ENCODE data around the gene TMC1. TPM values are rescaled to one million over a fixed set of nuclear protein-coding genes. Genes with fewer than 3 reads are reported as not detected.
A peak's percentile ranks its signal among the peaks of the same experiment; 100 is the strongest.
"Not testable (repeated sequence)": the region's sequence is repeated elsewhere in the genome, so short reads cannot be mapped to it uniquely, and the experiment has no call there.

TMC1 gene
- total RNA-seq, 4 donors from 2014 or later: 0.12 to 0.56 (median 0.13) TPM; not detected in 1

DNA sequence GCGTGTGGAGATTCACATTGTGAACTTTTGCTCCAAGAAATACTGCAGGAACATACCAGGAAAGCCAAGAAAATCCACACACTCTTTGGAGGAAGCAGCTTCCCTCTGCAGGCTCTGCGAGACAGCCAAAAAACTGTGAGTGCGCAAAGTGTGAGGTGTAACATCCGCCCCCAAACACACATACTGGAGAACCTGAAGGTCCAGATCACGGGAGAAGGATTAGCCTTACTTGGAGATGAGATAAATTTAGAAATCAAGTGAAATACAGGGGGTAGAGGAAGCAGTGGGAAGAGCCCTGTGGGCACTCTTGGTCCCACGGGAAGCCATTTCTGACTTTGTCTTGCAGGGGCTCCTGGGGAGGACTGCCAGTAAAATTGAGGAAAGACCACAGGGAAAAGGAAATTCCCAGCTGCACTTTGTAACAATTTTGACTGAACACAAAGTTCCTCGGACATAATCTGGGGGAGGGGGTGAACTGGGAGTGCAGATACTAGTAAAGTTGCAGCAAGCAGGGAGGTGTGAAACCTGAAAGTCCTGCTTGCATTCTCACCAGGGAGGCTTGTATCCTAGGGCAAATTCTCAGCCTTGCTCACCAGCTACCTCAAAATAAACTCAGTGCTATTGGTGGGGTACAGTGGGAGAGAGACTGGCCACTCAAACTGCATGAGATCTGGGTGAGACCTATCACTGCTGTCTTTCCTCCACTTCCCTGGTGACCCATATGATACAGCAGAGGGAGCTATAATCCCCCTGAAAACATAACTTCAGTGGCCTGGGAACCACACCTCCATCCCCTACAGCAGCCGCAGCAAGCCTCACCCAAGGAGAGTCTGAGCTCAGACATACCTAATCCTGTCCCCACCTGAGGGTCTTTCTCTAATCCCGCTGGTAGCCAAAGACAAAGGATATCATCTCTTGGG lies 322.4 kb downstream of the TMC1 start:
- DNase-seq (ENCODE audit: low spot score): no peak
- no peak for ATAC-seq (ENCODE audit: low FRiP score)
- TF ChIP-seq, protein P1, sequence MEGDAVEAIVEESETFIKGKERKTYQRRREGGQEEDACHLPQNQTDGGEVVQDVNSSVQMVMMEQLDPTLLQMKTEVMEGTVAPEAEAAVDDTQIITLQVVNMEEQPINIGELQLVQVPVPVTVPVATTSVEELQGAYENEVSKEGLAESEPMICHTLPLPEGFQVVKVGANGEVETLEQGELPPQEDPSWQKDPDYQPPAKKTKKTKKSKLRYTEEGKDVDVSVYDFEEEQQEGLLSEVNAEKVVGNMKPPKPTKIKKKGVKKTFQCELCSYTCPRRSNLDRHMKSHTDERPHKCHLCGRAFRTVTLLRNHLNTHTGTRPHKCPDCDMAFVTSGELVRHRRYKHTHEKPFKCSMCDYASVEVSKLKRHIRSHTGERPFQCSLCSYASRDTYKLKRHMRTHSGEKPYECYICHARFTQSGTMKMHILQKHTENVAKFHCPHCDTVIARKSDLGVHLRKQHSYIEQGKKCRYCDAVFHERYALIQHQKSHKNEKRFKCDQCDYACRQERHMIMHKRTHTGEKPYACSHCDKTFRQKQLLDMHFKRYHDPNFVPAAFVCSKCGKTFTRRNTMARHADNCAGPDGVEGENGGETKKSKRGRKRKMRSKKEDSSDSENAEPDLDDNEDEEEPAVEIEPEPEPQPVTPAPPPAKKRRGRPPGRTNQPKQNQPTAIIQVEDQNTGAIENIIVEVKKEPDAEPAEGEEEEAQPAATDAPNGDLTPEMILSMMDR (IDR thresholded peaks at IDR 0.05): no peak

DNA sequence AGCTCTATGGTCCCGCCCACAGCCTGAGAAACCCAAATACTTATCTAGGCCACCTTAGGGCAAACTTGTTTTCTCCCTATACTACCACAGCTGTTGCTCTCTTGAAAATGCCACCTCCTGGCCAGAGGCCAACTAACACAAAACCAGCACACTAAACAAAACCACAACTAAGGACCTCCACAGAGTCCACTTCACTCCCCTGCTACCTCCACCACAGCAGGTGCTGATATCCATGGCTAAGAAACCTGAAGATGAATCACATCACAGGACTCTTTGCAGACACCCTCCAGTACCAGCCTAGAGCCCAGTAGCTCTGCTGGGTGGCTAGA lies 323.0 kb downstream of the TMC1 start:
- DNase-seq (ENCODE audit: low spot score) (no peak), ATAC-seq (ENCODE audit: low FRiP score) (no peak)
- TF ChIP-seq, protein P1 (IDR thresholded peaks at IDR 0.05): no peak

DNA sequence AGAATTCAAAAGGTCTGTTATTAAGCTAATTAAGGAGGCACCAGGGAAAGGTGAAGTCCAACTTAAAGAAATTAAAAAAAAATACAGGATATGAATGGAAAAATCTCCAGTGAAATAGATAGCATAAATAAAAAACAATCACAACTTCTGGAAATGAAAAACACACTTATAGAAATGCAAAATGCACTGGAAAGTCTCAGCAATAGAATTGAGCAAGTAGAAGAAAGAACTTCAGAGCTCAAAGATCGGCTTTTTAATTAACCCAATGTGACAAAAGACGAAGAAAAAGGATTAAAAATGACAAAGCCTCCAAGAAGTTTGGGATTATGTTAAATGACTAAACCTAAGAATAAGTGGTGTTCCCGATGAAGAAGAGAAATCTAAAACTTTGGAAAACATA lies 323.6 kb downstream of the TMC1 start:
- DNase-seq (ENCODE audit: low spot score); ATAC-seq (ENCODE audit: low FRiP score): not testable (repeated sequence)

DNA sequence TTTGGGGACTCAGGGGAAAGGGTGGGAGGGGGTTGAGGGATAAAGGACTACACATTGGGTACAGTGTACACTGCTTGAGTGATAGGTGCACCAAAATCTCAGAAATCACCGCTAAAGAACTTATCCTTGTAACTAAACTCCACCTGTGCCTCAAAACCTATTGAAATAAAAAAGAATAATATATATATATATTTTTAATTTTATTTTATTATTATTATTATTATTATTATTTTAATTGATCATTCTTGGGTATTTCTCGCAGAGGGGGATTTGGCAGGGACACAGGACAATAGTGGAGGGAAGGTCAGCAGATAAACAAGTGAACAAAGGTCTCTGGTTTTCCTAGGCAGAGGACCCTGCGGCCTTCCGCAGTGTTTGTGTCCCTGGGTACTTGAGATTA lies 328.8 kb downstream of the TMC1 start:
- not testable (repeated sequence) for DNase-seq (ENCODE audit: low spot score); ATAC-seq (ENCODE audit: low FRiP score)

DNA sequence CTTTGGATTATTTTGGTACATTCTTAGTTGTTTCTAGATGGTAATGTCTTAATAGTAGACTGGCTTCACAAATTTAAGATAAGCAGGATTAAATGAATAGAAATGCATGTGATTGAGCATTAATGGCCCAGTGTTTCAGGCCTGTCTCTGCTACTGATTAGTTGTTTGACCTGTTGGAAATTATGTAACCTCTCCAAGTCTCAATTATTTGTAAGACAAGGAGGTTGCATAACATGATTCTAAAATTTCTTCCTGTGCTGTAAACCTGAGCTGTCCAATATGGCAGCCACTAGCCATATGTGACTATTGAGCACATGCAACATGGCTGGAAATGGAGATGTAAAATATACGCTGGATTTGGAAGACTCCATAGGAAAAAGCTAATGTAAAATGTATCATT lies 333.9 kb downstream of the TMC1 start:
- ATAC-seq (ENCODE audit: low FRiP score) (no peak), DNase-seq (ENCODE audit: low spot score) (no peak)
- TF ChIP-seq, protein P1 (IDR thresholded peaks at IDR 0.05): no peak

DNA sequence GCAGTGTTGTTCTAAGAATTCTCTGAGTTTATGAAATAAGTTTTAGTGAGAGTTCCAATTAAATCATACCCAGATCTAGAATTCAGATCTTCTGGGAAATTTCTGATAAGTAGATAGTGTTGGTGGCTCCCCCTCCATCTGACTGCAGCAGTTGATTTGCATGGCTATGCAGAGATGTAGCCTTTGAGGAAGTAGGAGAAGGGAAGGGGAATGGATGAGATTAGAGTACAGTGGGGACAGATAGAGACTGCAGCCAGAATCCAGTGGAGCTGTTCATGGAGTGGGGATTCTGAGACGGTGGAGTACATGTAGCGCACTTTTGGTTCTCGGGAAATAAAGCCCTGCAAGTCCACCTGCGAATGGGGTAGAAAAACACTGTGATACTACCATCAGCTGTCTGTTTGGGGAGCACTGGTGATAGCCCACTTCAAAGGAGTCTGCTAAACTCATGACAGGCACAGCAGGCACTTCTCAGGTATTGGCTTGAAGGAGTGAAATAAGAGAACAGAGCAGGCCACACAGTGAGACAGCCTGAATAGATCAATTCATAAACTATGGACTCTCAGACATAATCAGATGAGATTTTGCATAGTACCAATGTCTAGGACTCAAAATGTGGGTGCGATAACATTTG lies 334.6 kb downstream of the TMC1 start:
- DNase-seq (ENCODE audit: low spot score) (no peak), ATAC-seq (ENCODE audit: low FRiP score) (no peak)
- TF ChIP-seq, protein P1 (IDR thresholded peaks at IDR 0.05): no peak

DNA sequence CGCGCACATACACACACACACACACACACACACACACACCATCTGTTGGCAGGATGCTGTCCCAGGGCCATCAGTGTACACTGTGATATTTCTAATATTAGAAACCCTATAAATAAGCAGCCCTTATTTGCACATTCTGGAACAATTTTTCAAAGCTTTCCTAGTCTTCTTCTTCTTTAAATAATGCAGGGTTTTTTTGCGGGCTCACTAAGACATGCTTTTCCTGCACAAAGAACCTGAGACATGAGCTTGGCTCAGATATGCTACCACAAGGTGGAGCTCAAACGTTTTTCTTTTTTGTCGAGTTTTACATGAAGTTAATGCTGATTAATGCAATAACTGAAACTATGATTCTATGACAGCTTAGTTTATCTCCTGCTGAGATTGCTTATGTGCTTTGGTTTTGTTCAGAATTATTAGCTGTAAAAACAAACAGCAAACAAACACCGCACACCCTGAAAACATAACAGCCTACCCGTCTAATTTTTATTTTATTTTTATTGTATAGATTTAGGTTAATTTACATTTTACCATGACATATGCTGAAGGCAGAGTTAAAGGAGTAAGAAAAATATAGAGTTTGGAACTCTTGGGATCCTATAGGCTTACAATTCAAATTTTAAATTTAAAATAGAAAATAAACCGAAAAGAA lies 335.7 kb downstream of the TMC1 start:
- peak; percentile 68 for ATAC-seq (ENCODE audit: low FRiP score)
- DNase-seq (ENCODE audit: low spot score): no peak
- TF ChIP-seq, protein P1 (IDR thresholded peaks at IDR 0.05): peak in 1 of 3 donors; percentile 18

All from omental fat pad (tissue), 4 donors.